ENCODE data around the gene CAMK2B. TPM values are rescaled to one million over a fixed set of nuclear protein-coding genes. Genes with fewer than 3 reads are reported as not detected.

Gene CAMK2B
- total RNA-seq, 1 experiment from 2014 or later = 0.34 TPM

GRCh38 chr7:44282601-44283171, 42.7 kb downstream of the CAMK2B start:
- H3K4me3 ChIP-seq (replicated peaks in 1 of 2; ENCODE audit: low read depth in 1 of 2, low read length in 2 of 2) = no peak overlapping the region
- intact Hi-C loops (cut with micrococcal nuclease) = no loop called here
- no peak overlapping the region for H2AFZ ChIP-seq (ENCODE audit: low read depth, low read length, poor library complexity, severe bottlenecking)
- POLR2A ChIA-PET = no interaction called here
- H3K27me3 ChIP-seq (ENCODE audit: insufficient read depth, low read length) = no peaks in the 10 kb centered on the region
- RAD21 ChIA-PET (ENCODE audit: low non-redundant PET in 1 of 2, low total read pairs in 2 of 2, uncharacterized antibody in 2 of 2, unreplicated experiment in 2 of 2) = no interaction called here
- H3K4me1 ChIP-seq (ENCODE audit: control insufficient read depth in 1 of 2, insufficient read depth in 2 of 2, low read length in 2 of 2) = no peaks in the 10 kb centered on the region
- DNase-seq (ENCODE audit: low read depth, low spot score) (no peak), ATAC-seq (no peak)
- H3K4me2 ChIP-seq (ENCODE audit: low read length) = no peak overlapping the region
- H3K9me3 ChIP-seq (ENCODE audit: control insufficient read depth in 1 of 2, insufficient read depth in 1 of 2, low read depth in 1 of 2, low read length in 2 of 2) = no peaks in the 10 kb centered on the region
- no peaks in the 10 kb centered on the region for H3K79me2 ChIP-seq (ENCODE audit: insufficient read depth, low read length)
- no TSS peak for BruUV-seq (replicated peaks)
- no peaks in the 10 kb centered on the region for H3K9me2 ChIP-seq (ENCODE audit: insufficient read depth)
- CTCF ChIA-PET = no interaction called here
- H3K9ac ChIP-seq (ENCODE audit: low read length) = no peak overlapping the region
- TF ChIP-seq, protein P1, sequence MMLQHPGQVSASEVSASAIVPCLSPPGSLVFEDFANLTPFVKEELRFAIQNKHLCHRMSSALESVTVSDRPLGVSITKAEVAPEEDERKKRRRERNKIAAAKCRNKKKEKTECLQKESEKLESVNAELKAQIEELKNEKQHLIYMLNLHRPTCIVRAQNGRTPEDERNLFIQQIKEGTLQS (IDR thresholded peaks at IDR 0.05) = no peak
- no peak for TF ChIP-seq ZNF274 (IDR thresholded peaks at IDR 0.05; ENCODE audit: low read depth, low read length)
- no peak for TF ChIP-seq ZFX (IDR thresholded peaks at IDR 0.05)
- no peak for TF ChIP-seq RAD21 (IDR thresholded peaks at IDR 0.05; ENCODE audit: low read depth)
- no peak for TF ChIP-seq SP1 (IDR thresholded peaks at IDR 0.05; ENCODE audit: low read depth)
- no peak for TF ChIP-seq CEBPB (IDR thresholded peaks at IDR 0.05; ENCODE audit: low read depth)
- no peak for TF ChIP-seq POLR2AphosphoS5 (IDR thresholded peaks at IDR 0.05; ENCODE audit: low read depth, low read length)
- TF ChIP-seq, protein P2, sequence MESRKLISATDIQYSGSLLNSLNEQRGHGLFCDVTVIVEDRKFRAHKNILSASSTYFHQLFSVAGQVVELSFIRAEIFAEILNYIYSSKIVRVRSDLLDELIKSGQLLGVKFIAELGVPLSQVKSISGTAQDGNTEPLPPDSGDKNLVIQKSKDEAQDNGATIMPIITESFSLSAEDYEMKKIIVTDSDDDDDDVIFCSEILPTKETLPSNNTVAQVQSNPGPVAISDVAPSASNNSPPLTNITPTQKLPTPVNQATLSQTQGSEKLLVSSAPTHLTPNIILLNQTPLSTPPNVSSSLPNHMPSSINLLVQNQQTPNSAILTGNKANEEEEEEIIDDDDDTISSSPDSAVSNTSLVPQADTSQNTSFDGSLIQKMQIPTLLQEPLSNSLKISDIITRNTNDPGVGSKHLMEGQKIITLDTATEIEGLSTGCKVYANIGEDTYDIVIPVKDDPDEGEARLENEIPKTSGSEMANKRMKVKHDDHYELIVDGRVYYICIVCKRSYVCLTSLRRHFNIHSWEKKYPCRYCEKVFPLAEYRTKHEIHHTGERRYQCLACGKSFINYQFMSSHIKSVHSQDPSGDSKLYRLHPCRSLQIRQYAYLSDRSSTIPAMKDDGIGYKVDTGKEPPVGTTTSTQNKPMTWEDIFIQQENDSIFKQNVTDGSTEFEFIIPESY (IDR thresholded peaks at IDR 0.05; ENCODE audit: extremely low read depth, insufficient replicate concordance, low read length) = no peak
- no peak for TF ChIP-seq SRF (IDR thresholded peaks at IDR 0.05; ENCODE audit: low read depth)
- TF ChIP-seq FOSL1 (IDR thresholded peaks at IDR 0.05; ENCODE audit: low read depth) = no peak
- no peak for TF ChIP-seq EGR1 (IDR thresholded peaks at IDR 0.05; ENCODE audit: low read depth)
- no peak overlapping the region for H3K27ac ChIP-seq (ENCODE audit: low read depth, low read length)
- H3K36me3 ChIP-seq (ENCODE audit: control insufficient read depth in 1 of 2, insufficient read depth in 2 of 2, low read length in 2 of 2) = no peaks in the 10 kb centered on the region
- H4K20me1 ChIP-seq (ENCODE audit: insufficient read depth) = no peaks in the 10 kb centered on the region
